ENCODE results near the gene SCARF2.
"Not testable (repeated sequence)": the region's sequence is repeated elsewhere in the genome, so short reads cannot be mapped to it uniquely, and the experiment has no call there.

DNA sequence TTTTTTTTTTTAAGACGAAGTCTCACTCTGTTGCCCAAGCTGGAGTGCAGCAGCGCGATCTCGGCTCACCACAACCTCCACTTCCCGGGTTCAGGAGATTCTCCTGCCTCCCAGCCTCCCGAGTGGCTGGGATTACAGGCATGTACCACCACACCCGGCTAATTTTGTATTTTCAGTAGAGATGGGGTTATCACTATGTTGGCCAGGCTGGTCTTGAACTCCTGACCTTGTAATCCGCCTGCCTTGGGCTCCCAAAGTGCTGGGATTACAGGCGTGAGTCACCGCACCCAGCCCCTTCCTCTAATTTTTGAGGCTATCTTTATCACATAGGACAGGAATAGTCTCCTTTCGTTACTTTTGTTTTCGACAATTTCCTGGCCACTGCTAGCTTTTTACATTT, 37.9 kb upstream of the SCARF2 start:
- TF ChIP-seq, protein P1, sequence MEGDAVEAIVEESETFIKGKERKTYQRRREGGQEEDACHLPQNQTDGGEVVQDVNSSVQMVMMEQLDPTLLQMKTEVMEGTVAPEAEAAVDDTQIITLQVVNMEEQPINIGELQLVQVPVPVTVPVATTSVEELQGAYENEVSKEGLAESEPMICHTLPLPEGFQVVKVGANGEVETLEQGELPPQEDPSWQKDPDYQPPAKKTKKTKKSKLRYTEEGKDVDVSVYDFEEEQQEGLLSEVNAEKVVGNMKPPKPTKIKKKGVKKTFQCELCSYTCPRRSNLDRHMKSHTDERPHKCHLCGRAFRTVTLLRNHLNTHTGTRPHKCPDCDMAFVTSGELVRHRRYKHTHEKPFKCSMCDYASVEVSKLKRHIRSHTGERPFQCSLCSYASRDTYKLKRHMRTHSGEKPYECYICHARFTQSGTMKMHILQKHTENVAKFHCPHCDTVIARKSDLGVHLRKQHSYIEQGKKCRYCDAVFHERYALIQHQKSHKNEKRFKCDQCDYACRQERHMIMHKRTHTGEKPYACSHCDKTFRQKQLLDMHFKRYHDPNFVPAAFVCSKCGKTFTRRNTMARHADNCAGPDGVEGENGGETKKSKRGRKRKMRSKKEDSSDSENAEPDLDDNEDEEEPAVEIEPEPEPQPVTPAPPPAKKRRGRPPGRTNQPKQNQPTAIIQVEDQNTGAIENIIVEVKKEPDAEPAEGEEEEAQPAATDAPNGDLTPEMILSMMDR (conservative IDR thresholded peaks at IDR 0.05; ENCODE audit: low read depth, low read length): not testable (repeated sequence)
- not testable (repeated sequence) for TF ChIP-seq EZH2 (IDR thresholded peaks at IDR 0.05; ENCODE audit: low read length, unreplicated experiment); EZH2phosphoT487 (IDR thresholded peaks at IDR 0.05; ENCODE audit: borderline replicate concordance, low read length)

Data from PC-3 (cell line).